K562 (cell line): Measurements from ENCODE around the gene CCNJL. TPM values are rescaled to one million over a fixed set of nuclear protein-coding genes. Genes with fewer than 3 reads are reported as not detected.

Experiments
- CBX5 ChIP-seq: IDR thresholded peaks from 2 replicates; pipeline ENCODE4 v1.6.1; 2014; ENCODE audit warnings: low read depth, borderline replicate concordance
- CBX8 ChIP-seq: fragments of 200-600 bp; sonication (generic); IDR thresholded peaks from 2 replicates; pipeline ENCODE4 v1.6.1; 2012; ENCODE audit warnings: borderline replicate concordance, mixed run types, low read depth, mild to moderate bottlenecking, moderate library complexity, mixed read lengths, low read length, control low read depth, inconsistent platforms; ENCODE audit not compliant: poor library complexity, severe bottlenecking; ENCODE audit errors: extremely low read depth
- L3MBTL2 ChIP-seq: fragments of 450-650 bp; IDR thresholded peaks from 2 replicates; pipeline ENCODE4 v1.6.1; 2016; ENCODE audit warnings: mild to moderate bottlenecking, moderate library complexity
- LEF1 ChIP-seq: fragments of 450-650 bp; IDR thresholded peaks from 2 replicates; pipeline ENCODE4 v1.6.1; 2016; ENCODE audit warnings: mild to moderate bottlenecking
- MTA2 ChIP-seq: fragments of 450-650 bp; IDR thresholded peaks from 2 replicates; pipeline ENCODE4 v1.6.1; 2016; ENCODE audit warnings: low read depth
- NR3C1 ChIP-seq: sonication (generic); formaldehyde crosslinking; IDR thresholded peaks from 2 replicates; pipeline ENCODE4 v1.8.1; 2022; ENCODE audit warnings: missing genetic modification reagents
- RFX7 ChIP-seq: fragments of 250-450 bp; sonication (Bioruptor Pico); IDR thresholded peaks from 2 replicates; pipeline ENCODE4 v1.5.1; 2021; ENCODE audit warnings: mild to moderate bottlenecking
- SAP30 ChIP-seq: fragments of 200-600 bp; sonication (generic); IDR thresholded peaks from 2 replicates; pipeline ENCODE4 v1.6.1; 2012; ENCODE audit warnings: borderline replicate concordance, low read depth, mild to moderate bottlenecking, moderate library complexity, low read length, control low read depth, inconsistent platforms; ENCODE audit not compliant: insufficient read depth, poor library complexity, severe bottlenecking
- SRF ChIP-seq, 2 experiments: fragments of 250-450, 450-650 bp in 1 of 2; sonication (Bioruptor Pico) in 1 of 2; sonication (generic) in 1 of 2; formaldehyde crosslinking; IDR thresholded peaks; 2 replicates each; pipeline versions ENCODE4 v1.5.0 to v1.5.1; 2020 to 2022; ENCODE audit warnings: mild to moderate bottlenecking in 1 of 2, missing genetic modification reagents in 1 of 2
- WHSC1 ChIP-seq: IDR thresholded peaks from one replicate; pipeline ENCODE4 v1.6.1; 2012; ENCODE audit warnings: low read length, control low read depth, inconsistent platforms
- ZNF76 ChIP-seq: fragments of 250-450 bp; sonication (Bioruptor Pico); IDR thresholded peaks from 2 replicates; pipeline ENCODE4 v1.4.0; 2020; ENCODE audit warnings: mild to moderate bottlenecking, moderate library complexity, borderline replicate concordance
- polyA plus RNA-seq, 8 experiments: library from polyadenylated mRNA; depleted of rRNA in 4 of 8; stranded (reverse) in 5 of 8; unstranded in 3 of 8; fragments of >200 nt; fragmentation: Nextera tagmentation in 2 of 8; fragmentation: Illumina TruSeq in 1 of 8; extraction: Ambion mirVana in 2 of 8; extraction: Trizol in 1 of 8; gene quantifications; 2 replicates each; pipeline versions ENCODE4 v1.2.1 to v1.2.3, GENCODE V29; 2011 to 2014; ENCODE audit warnings: inconsistent platforms in 1 of 8, missing spikeins in 1 of 8
- total RNA-seq, 7 experiments: library from RNA; depleted of rRNA in 6 of 7; stranded (reverse); fragments of >200 nt in 6 of 7; fragmentation: Illumina TruSeq in 2 of 7; extraction: Trizol in 2 of 7; gene quantifications; 2 replicates each; pipeline versions ENCODE4 v1.2.1 to v1.2.3, GENCODE V29; 2011 to 2021; ENCODE audit warnings: low replicate concordance in 1 of 7
- TF ChIP-seq, protein P1 (sequence below): sonication (generic); formaldehyde crosslinking; IDR thresholded peaks from 2 replicates; pipeline ENCODE4 v1.8.1; 2023; ENCODE audit warnings: missing genetic modification reagents, mild to moderate bottlenecking, borderline replicate concordance
- TF ChIP-seq, protein P2 (sequence below): sonication (generic); formaldehyde crosslinking; IDR thresholded peaks from 2 replicates; pipeline ENCODE4 v1.8.0; 2022; ENCODE audit warnings: mild to moderate bottlenecking, missing genetic modification reagents, borderline replicate concordance
- TF ChIP-seq, protein P3 (sequence below): fragments of 250-450 bp; sonication (Bioruptor Pico); IDR thresholded peaks from 2 replicates; pipeline ENCODE4 v1.5.0; 2021

Gene CCNJL
- total and polyA plus RNA-seq, 9 of the 15 experiments (the other 6 are each of a cell fraction or from before 2014, with no cell fraction given), result 0.04 TPM; not detected in 8

DNA sequence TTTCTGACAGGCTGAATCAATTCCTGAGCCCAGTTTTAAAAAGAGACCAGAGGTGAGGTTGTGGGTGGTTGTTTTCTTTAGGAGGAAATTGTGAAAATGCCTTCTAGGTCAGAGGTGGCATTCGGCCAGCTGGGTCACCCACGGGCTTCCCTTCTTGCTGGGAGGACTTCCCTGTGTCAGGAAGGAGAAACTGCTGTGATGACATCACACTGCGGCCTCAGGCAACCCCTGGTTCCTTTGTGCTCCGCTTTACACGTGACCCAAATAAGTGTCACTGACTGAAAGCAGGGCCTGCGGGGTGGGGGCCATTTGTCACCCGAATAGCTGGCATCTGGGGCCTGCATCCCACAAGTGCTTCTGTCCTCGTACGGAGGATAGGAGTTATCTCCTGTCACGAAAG is 43.3 kb downstream of the CCNJL start (continued):
- TF ChIP-seq CBX5 (no peak), WHSC1 (no peak), L3MBTL2 (peak; percentile 25; the same call in 1 of the 2 replicates), ZNF76 (CRISPR knock-in tag) (no peak), MTA2 (no peak), RFX7 (CRISPR knock-in tag) (no peak), NR3C1 (CRISPR knock-in tag) (no peak), CBX8 (no peak), LEF1 (no peak), SAP30 (no peak), SRF (CRISPR knock-in tag; IDR thresholded peaks at IDR 0.05) (no peak)
- TF ChIP-seq, protein P1, sequence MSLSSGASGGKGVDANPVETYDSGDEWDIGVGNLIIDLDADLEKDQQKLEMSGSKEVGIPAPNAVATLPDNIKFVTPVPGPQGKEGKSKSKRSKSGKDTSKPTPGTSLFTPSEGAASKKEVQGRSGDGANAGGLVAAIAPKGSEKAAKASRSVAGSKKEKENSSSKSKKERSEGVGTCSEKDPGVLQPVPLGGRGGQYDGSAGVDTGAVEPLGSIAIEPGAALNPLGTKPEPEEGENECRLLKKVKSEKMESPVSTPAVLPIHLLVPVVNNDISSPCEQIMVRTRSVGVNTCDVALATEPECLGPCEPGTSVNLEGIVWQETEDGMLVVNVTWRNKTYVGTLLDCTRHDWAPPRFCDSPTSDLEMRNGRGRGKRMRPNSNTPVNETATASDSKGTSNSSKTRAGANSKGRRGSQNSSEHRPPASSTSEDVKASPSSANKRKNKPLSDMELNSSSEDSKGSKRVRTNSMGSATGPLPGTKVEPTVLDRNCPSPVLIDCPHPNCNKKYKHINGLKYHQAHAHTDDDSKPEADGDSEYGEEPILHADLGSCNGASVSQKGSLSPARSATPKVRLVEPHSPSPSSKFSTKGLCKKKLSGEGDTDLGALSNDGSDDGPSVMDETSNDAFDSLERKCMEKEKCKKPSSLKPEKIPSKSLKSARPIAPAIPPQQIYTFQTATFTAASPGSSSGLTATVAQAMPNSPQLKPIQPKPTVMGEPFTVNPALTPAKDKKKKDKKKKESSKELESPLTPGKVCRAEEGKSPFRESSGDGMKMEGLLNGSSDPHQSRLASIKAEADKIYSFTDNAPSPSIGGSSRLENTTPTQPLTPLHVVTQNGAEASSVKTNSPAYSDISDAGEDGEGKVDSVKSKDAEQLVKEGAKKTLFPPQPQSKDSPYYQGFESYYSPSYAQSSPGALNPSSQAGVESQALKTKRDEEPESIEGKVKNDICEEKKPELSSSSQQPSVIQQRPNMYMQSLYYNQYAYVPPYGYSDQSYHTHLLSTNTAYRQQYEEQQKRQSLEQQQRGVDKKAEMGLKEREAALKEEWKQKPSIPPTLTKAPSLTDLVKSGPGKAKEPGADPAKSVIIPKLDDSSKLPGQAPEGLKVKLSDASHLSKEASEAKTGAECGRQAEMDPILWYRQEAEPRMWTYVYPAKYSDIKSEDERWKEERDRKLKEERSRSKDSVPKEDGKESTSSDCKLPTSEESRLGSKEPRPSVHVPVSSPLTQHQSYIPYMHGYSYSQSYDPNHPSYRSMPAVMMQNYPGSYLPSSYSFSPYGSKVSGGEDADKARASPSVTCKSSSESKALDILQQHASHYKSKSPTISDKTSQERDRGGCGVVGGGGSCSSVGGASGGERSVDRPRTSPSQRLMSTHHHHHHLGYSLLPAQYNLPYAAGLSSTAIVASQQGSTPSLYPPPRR (CRISPR knock-in tag), result no peak
- TF ChIP-seq, protein P2, sequence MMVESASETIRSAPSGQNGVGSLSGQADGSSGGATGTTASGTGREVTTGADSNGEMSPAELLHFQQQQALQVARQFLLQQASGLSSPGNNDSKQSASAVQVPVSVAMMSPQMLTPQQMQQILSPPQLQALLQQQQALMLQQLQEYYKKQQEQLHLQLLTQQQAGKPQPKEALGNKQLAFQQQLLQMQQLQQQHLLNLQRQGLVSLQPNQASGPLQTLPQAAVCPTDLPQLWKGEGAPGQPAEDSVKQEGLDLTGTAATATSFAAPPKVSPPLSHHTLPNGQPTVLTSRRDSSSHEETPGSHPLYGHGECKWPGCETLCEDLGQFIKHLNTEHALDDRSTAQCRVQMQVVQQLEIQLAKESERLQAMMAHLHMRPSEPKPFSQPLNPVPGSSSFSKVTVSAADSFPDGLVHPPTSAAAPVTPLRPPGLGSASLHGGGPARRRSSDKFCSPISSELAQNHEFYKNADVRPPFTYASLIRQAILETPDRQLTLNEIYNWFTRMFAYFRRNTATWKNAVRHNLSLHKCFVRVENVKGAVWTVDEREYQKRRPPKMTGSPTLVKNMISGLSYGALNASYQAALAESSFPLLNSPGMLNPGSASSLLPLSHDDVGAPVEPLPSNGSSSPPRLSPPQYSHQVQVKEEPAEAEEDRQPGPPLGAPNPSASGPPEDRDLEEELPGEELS (CRISPR knock-in tag), result no peak
- TF ChIP-seq, protein P3, sequence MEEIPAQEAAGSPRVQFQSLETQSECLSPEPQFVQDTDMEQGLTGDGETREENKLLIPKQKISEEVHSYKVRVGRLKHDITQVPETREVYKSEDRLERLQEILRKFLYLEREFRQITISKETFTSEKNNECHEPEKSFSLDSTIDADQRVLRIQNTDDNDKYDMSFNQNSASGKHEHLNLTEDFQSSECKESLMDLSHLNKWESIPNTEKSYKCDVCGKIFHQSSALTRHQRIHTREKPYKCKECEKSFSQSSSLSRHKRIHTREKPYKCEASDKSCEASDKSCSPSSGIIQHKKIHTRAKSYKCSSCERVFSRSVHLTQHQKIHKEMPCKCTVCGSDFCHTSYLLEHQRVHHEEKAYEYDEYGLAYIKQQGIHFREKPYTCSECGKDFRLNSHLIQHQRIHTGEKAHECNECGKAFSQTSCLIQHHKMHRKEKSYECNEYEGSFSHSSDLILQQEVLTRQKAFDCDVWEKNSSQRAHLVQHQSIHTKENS, result no peak
